H4 (cell line): ENCODE measurements around the gene DTYMK. TPM values are rescaled to one million over a fixed set of nuclear protein-coding genes. Genes with fewer than 3 reads are reported as not detected.
"Not testable (repeated sequence)": the region's sequence is repeated elsewhere in the genome, so short reads cannot be mapped to it uniquely, and the experiment has no call there.

Experiments used
- DNase-seq: peaks from one replicate; pipeline ENCODE4 v3.0.0-alpha.2; 2015; ENCODE audit warnings: low spot score
- total RNA-seq: library from RNA; depleted of rRNA; stranded (reverse); fragments of >200 nt; shearing (Covaris generic); gene quantifications from 2 replicates; pipeline ENCODE4 v1.2.3, GENCODE V29; 2014

DTYMK gene
- total RNA-seq, 1 experiment from 2014 or later: 96.1 TPM

DNA sequence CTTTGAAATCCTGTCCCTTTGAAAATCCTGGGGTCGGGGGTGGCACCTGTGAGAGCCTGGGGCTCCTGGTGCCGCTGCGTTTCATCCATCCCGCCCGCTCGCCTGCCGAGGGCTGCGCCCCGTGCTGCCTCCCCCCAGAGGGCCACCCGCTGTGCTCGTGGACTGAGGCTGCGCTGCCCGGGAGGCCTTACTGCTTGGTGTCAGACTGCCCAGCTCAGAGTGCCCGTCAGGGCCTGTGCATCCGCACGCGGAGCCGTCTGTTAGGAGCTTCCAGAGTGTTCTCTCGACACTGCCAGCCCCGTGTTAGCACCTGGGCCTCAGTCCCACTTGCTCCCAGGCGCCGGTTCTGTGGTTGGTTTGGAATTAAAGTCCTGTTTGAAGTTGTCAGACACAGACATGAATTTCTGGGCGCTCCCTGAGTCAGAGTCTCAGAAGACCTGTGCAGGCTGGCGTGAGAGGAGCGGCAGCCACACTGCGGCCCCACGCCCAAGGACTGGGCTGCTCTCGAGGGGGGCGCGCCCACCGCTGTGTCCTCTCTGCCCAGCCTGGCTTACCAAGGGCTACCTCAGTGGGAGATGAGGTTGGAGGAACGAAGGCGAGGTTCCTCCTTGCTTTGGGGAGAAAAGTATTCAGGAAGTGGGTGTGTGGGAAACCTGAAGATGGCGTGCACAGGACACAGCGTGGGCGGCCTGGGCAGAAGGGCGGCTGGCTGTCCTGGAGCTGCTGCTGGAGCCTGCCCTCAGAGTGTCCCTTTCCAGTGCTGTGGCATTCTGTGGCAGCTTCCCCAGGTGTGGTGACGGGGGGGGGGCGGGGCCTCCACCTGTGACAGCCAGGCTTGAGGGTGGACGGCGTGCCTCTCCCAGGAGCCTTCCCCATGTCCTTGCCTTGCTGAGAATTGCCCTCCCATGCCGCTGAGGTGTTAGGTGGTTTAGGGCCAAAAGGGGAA lies 14.1 kb downstream of the DTYMK start:
- DNase-seq: no peak

GRCh38 chr2:241671457-241672240 lies 15.0 kb downstream of the DTYMK start:
- no peak for DNase-seq

DNA sequence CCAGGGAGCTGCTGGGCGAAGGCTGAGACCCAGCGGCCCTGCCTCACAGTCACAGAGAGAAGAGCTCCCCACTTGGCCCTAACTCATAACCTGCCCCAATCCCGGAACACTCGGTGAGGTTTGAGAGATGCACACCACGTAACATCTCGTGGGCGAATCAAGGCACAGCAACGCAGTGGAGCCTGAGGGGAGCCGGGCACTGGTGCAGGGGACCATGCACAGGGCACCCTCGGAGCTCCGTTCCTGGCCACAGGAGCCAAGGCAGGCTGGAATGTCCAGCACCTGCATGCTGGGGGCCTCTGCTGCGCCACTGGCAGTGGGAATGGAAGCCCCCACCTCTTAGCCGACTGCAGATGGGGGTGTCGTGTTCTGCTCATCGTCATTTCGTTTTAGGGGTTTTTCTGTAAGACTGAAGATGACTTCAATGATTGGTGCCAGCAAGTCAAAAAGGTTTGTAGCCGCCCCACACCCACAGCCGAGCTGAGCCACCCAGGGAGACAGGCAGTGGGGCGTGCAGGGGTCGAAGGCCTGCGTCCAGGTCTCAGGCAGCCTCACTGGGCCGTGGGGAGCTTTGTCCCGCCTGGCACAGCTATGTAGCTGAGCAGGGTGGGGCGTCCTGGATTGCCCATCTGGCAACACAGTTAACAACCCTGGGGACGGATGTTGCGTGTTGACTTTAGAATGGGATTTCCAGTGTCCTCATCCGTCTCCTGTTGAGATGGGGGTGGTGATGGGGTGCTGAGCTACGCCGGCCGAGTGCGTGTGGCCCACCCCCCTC lies 16.1 kb downstream of the DTYMK start:
- DNase-seq: no peak

DNA sequence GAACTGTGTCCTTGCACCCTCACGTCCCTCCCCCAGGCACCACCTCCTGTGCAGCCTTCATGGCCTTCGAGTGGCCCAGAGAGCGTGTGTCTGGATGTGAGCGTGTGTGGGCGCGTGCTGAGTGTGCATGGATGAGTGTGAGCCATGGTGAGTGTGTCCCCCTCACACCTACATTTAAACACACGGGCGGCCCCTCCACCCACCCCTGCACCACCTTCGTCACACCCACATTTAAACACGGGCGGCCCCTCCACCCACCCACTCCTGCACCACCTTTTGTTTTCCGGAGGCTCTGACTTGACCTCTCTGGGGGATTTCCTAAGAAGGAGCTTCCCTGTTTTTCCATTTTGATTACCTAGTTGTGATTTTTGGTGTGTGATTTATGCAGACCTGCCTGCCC lies 17.8 kb downstream of the DTYMK start:
- no peak for DNase-seq

GRCh38 chr2:241668354-241668753 lies 18.3 kb downstream of the DTYMK start:
- no peak for DNase-seq

- DNase-seq: no peak
Measured at GRCh38 chr2:241666627-241667400, 19.8 kb downstream of the DTYMK start.

DNA sequence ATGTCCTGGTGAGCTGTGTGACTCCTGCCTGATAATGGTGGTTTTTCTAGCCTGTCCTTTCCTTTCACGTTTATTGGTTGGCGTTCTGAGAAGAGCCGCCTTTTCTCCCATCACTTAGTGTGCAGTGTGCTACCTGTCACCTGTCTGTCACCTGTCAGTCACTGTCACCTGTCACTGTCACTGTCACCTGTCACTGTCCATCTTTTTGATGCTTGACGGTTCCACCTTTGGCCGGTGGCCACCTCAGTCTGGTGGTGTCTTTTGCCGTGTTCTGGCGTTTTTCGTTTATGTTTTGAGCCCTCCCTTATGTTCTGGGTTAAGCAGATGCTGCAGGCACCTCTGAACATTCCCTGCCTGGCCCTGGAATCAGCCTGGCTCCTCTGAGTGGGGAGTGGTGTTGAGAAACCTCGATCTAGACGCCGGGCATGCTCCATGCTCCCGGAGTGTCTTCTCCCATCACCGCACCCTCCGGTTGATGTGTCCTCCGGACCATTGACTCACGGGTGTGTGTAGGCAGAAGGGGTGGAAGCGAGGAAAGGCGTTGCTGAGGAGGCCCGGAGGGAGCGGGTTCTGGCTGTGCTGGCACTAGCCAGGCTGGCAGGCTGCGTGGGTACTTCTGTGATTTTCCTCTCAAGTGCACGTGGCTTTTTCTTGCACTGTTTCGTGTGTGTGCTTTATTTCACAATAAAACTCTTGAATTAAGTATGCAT lies 20.7 kb downstream of the DTYMK start:
- DNase-seq: no peak

DNA sequence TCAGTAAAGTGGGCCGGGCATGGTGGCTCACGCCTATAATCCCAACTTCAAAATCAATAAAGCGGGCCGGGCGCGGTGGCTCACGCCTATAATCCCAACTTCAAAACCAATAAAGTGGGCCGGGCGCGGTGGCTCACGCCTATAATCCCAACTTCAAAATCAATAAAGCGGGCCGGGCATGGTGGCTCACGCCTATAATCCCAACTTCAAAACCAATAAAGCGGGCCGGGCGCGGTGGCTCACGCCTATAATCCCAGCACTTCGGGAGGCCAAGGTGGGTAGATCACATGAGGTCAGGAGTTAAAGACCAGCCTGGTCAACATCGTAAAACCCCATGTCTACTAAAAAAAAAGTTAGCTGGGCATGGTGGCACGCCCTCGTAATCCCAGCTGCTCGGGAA lies 23.9 kb downstream of the DTYMK start:
- DNase-seq: not testable (repeated sequence)

DNA sequence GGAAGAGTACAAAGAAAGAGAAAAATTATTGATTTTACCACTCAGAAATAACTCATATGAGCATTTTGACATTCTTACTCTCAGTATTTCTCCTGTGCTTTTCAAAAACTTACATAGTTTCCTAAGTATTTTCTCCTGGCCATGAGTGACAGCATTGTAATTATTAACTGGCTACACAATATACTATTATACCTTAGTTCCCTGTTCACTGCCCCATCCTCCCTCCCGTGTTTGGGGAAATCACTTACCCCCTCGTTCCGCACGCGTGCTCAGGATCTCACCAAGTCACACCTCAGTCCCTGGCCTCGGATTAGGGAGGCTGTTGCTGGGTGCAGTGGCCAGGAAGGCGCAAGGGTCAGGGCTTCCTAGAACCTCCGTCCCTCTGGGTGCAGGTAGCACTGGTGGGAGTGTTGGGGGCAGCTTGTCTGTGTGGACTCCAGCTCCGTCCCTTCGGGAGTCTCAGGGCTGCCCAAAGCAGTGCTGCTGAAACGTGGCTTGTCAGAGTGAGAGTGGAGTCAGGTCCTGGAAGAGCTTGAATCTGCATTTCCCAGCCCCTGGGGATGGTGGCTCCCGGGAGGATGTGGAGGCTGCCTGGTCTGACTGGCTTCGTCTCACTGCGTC lies 25.9 kb downstream of the DTYMK start:
- DNase-seq: no peak

- peak; percentile 43 for DNase-seq
Measured at GRCh38 chr2:241659150-241659739, 27.4 kb downstream of the DTYMK start.

DNA sequence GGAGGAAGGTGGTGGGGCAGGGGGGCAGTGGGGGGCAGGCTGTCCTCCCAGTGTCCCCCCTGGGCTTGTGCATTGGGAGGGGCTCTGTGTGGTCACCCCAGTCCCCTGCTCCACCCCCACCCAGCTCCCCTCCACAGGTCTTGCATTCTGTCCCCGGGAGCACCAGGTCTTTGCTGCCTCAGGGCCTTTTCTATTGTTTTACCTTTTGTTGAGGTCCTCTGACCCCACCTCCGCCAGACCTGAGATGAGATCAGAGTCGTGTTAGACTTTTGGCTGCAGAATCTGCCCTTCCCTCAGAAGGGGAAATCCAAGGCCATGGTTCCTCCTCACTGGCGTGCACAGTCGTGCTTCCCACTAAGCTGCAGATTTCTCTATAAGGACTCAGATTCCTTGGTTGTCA lies 28.3 kb downstream of the DTYMK start:
- no peak for DNase-seq

- DNase-seq: no peak
Measured at GRCh38 chr2:241657786-241658254, 28.8 kb downstream of the DTYMK start.

- no peak for DNase-seq
Measured at GRCh38 chr2:241656190-241656741, 30.3 kb downstream of the DTYMK start.

GRCh38 chr2:241655516-241656189 lies 31.0 kb downstream of the DTYMK start:
- no peak for DNase-seq

- no peak for DNase-seq
Measured at GRCh38 chr2:241654551-241654950, 32.1 kb downstream of the DTYMK start.

GRCh38 chr2:241653210-241653750 lies 33.3 kb downstream of the DTYMK start:
- DNase-seq: no peak

DNA sequence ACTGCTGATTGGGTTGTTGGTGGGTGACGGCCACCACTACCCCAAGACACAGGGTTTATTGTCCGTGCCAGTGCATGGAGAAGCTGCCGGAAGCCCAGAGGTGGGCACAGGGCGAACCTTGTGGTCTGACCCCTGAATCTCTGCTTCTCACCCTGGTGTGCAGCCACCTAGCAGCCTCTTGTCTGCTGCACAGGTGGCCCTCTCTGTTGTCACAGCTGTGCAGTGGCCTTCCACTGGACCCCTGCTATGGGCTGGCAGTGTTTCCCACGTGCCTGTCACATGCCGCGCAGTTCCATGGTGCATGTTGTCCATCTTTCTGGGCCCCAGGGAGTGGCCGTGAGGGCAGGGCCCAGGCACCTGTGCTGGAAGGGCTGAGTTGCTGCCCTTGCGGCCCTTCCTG lies 33.9 kb downstream of the DTYMK start:
- no peak for DNase-seq

DNA sequence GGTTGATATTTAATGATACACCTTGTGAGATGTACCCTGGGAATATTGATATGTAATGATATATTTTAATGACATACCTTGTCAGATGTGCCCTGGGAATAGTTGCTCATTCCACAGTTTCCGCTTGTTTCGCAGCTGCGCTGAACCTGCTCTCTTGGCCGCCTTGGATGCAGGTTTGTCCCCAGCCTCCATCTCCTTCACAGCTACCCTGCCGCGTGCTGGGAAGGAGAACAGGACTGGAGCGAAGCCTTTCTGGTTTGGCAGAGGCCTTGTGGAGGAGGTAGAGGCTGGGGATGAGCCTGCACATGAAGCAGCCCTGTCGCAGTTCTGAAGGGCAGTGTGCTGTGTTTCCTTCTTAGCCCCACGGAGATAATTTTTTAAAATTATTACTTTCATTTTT lies 34.5 kb downstream of the DTYMK start:
- DNase-seq: no peak
